H1 (cell line): ENCODE measurements around the gene ZNF25. TPM values are rescaled to one million over a fixed set of nuclear protein-coding genes. Genes with fewer than 3 reads are reported as not detected.

ENCODE experiments used
- CTCF ChIA-PET: fragments of 300-600 bp; sonication (Branson Sonifier 250); formaldehyde crosslinking; loops from one replicate; lab custom pipeline; 2021; ENCODE audit not compliant: partially characterized antibody; lab: Charles Lee
- POLR2A ChIA-PET: fragments of 300-600 bp; sonication (Branson Sonifier 250); formaldehyde crosslinking; loops from one replicate; lab custom pipeline; 2021; ENCODE audit warnings: inconsistent platforms; ENCODE audit not compliant: partially characterized antibody; lab: Charles Lee
- DNase-seq, 2 experiments: peaks; one replicate each; pipeline versions ENCODE4 v3.0.0 to v3.0.0-alpha.2; 2010 to 2022; ENCODE audit warnings: low spot score in 2 of 2, low read depth in 1 of 2, mixed read lengths in 1 of 2
- FAIRE-seq: peaks from 2 replicates; lab custom pipeline; 2011; peaks lifted over from hg19 to GRCh38; lab: Jason Lieb, UNC
- H2AFZ ChIP-seq: 2 replicates; pipeline ENCODE4 v1.8.1; 2012; ENCODE audit warnings: low read length, inconsistent platforms
- H2AK5ac ChIP-seq: 2 replicates; pipeline ENCODE4 v1.6.1; 2013; ENCODE audit warnings: low read depth, low read length
- H2BK120ac ChIP-seq: replicated peaks from 2 replicates; pipeline ENCODE3; 2013; ENCODE audit warnings: low read depth, low read length, inconsistent platforms
- H2BK12ac ChIP-seq: 2 replicates; pipeline ENCODE4 v1.6.1; 2013; ENCODE audit warnings: low read depth, low read length
- H2BK15ac ChIP-seq: 2 replicates; pipeline ENCODE4 v1.6.1; 2013; ENCODE audit warnings: low read length
- H2BK20ac ChIP-seq: 2 replicates; pipeline ENCODE4 v1.6.1; 2013; ENCODE audit warnings: low read length
- H2BK5ac ChIP-seq: 2 replicates; pipeline ENCODE4 v1.6.1; 2013; ENCODE audit warnings: low read depth, low read length
- H3K14ac ChIP-seq: 2 replicates; pipeline ENCODE4 v1.6.1; 2013; ENCODE audit warnings: inconsistent platforms; ENCODE audit not compliant: insufficient read length
- H3K18ac ChIP-seq: 2 replicates; pipeline ENCODE4 v1.6.1; 2013; ENCODE audit warnings: low read length; ENCODE audit errors: extremely low read depth
- H3K23ac ChIP-seq: 2 replicates; pipeline ENCODE4 v1.6.1; 2013; ENCODE audit warnings: inconsistent platforms; ENCODE audit not compliant: insufficient read length
- H3K23me2 ChIP-seq: 2 replicates; pipeline ENCODE4 v1.6.1; 2013; ENCODE audit warnings: low read depth, low read length
- H3K27ac ChIP-seq: 2 replicates; pipeline ENCODE4 v1.6.1; 2011; ENCODE audit warnings: low read depth, low read length, inconsistent platforms
- H3K27me3 ChIP-seq, 4 experiments: replicated peaks in 1 of 4; 1 replicate in 1 of 4; 2 replicates in 3 of 4; pipeline versions ENCODE4 v1.6.1 to v1.8.1; 2011 to 2013; ENCODE audit warnings: low read length in 3 of 4, mild to moderate bottlenecking in 3 of 4, inconsistent platforms in 2 of 4, mixed read lengths in 2 of 4, moderate library complexity in 1 of 4; ENCODE audit not compliant: control insufficient read depth in 3 of 4, insufficient read depth in 3 of 4; ENCODE audit errors: extremely low read depth in 1 of 4
- H3K36me3 ChIP-seq, 4 experiments: 2 replicates each; pipeline versions ENCODE4 v1.6.1 to v1.8.1; 2011 to 2013; ENCODE audit warnings: mild to moderate bottlenecking in 4 of 4, low read length in 3 of 4, moderate library complexity in 2 of 4, control low read depth in 1 of 4, inconsistent platforms in 1 of 4; ENCODE audit not compliant: insufficient read depth in 4 of 4, control insufficient read depth in 2 of 4
- H3K4ac ChIP-seq: replicated peaks from 2 replicates; pipeline ENCODE3; 2013; ENCODE audit warnings: low read length, low read depth, mixed read lengths, inconsistent platforms; ENCODE audit not compliant: insufficient read length
- H3K4me1 ChIP-seq, 4 experiments: replicated peaks in 1 of 4; 1 replicate in 1 of 4; 2 replicates in 3 of 4; pipeline versions ENCODE4 v1.6.1 to v1.8.1; 2011 to 2013; ENCODE audit warnings: low read length in 3 of 4, inconsistent platforms in 2 of 4, mixed read lengths in 1 of 4; ENCODE audit not compliant: insufficient read depth in 4 of 4, control insufficient read depth in 3 of 4
- H3K4me2 ChIP-seq, 2 experiments: 2 replicates each; pipeline versions ENCODE4 v1.6.1 to v1.8.1; 2011 to 2013; ENCODE audit warnings: low read depth in 2 of 2, low read length in 2 of 2, control low read depth in 1 of 2, inconsistent platforms in 1 of 2, mild to moderate bottlenecking in 1 of 2; ENCODE audit not compliant: insufficient read depth in 1 of 2
- H3K4me3 ChIP-seq, 4 experiments: fragments of 200-600, 300-600 bp in 1 of 4; sonication (generic), shearing (Covaris generic), sonication (Bioruptor Twin) in 1 of 4; 2 replicates each; pipeline versions ENCODE4 v1.5.1 to v1.8.1; 2011 to 2016; ENCODE audit warnings: low read length in 4 of 4, low read depth in 3 of 4, control low read depth in 2 of 4, inconsistent platforms in 2 of 4, mild to moderate bottlenecking in 2 of 4, mixed read lengths in 1 of 4, moderate library complexity in 1 of 4; ENCODE audit not compliant: insufficient read depth in 2 of 4; ENCODE audit errors: extremely low read depth in 1 of 4
- H3K56ac ChIP-seq: replicated peaks from 2 replicates; pipeline ENCODE3; 2013; ENCODE audit warnings: low read depth, mild to moderate bottlenecking, mixed read lengths, low read length, inconsistent platforms; ENCODE audit not compliant: insufficient read length
- H3K79me1 ChIP-seq: 2 replicates; pipeline ENCODE4 v1.6.1; 2013; ENCODE audit warnings: low read depth, low read length, control low read depth
- H3K79me2 ChIP-seq, 2 experiments: 2 replicates each; pipeline versions ENCODE4 v1.6.1 to v1.8.1; 2012 to 2013; ENCODE audit warnings: low read length in 2 of 2, mild to moderate bottlenecking in 2 of 2, inconsistent platforms in 1 of 2; ENCODE audit not compliant: insufficient read depth in 2 of 2, control insufficient read depth in 1 of 2
- H3K9ac ChIP-seq, 4 experiments: replicated peaks in 1 of 4; 1 replicate in 1 of 4; 2 replicates in 3 of 4; pipeline versions ENCODE4 v1.6.1 to v1.8.1; 2011 to 2013; ENCODE audit warnings: low read depth in 3 of 4, low read length in 3 of 4, control low read depth in 2 of 4, mild to moderate bottlenecking in 2 of 4, moderate library complexity in 2 of 4, inconsistent platforms in 1 of 4; ENCODE audit errors: extremely low read depth in 1 of 4
- H3K9me3 ChIP-seq, 2 experiments: 2 replicates each; pipeline versions ENCODE4 v1.6.1 to v1.8.1; 2012 to 2013; ENCODE audit warnings: mild to moderate bottlenecking in 2 of 2, moderate library complexity in 2 of 2, control low read depth in 1 of 2, inconsistent platforms in 1 of 2, low read depth in 1 of 2, low read length in 1 of 2, mixed read lengths in 1 of 2; ENCODE audit not compliant: insufficient read depth in 2 of 2
- H4K20me1 ChIP-seq, 2 experiments: replicated peaks in 1 of 2; 2 replicates each; pipeline versions ENCODE3 to v1.8.1; 2011 to 2013; ENCODE audit warnings: inconsistent platforms in 2 of 2, low read length in 2 of 2, mild to moderate bottlenecking in 1 of 2; ENCODE audit not compliant: insufficient read depth in 2 of 2, control insufficient read depth in 1 of 2
- H4K5ac ChIP-seq: 2 replicates; pipeline ENCODE4 v1.6.1; 2013; ENCODE audit warnings: low read length, low read depth, mixed read lengths, inconsistent platforms; ENCODE audit not compliant: insufficient read length
- H4K8ac ChIP-seq: 2 replicates; pipeline ENCODE4 v1.8.0; 2013; ENCODE audit warnings: mild to moderate bottlenecking, moderate library complexity, low read length, inconsistent platforms; ENCODE audit not compliant: insufficient read depth; ENCODE audit errors: extremely low read depth
- H4K91ac ChIP-seq: replicated peaks from 2 replicates; pipeline ENCODE3; 2013; ENCODE audit warnings: low read length, mixed read lengths, inconsistent platforms; ENCODE audit not compliant: insufficient read length
- POU5F1 ChIP-seq: IDR thresholded peaks from 2 replicates; pipeline ENCODE4 v1.6.1; 2011; ENCODE audit warnings: low read depth, mild to moderate bottlenecking, low read length, moderate library complexity
- RXRA ChIP-seq: IDR thresholded peaks from 2 replicates; pipeline ENCODE4 v1.6.1; 2011; ENCODE audit warnings: low read depth, mild to moderate bottlenecking, low read length, moderate library complexity; ENCODE audit not compliant: insufficient read depth
- TAF7 ChIP-seq: optimal IDR thresholded peaks from 2 replicates; pipeline ENCODE3; 2011; ENCODE audit warnings: low read depth, mild to moderate bottlenecking, inconsistent platforms, low read length, moderate library complexity, borderline replicate concordance
- polyA plus RNA-seq, 7 experiments: library from polyadenylated mRNA; depleted of rRNA in 3 of 7; stranded (reverse) in 5 of 7; unstranded in 2 of 7; fragments of >200 nt in 5 of 7; fragments of 200-250 nt in 2 of 7; gene quantifications; 1 replicate in 5 of 7; 2 replicates in 1 of 7; 4 replicates in 1 of 7; pipeline versions ENCODE4 v1.2.1 to v1.2.3, GENCODE V29; 2011 to 2013; ENCODE audit warnings: missing spikeins in 2 of 7, mixed read lengths in 2 of 7
- total RNA-seq: library from RNA; stranded (reverse); fragmentation: NEBNext Ultra II Directional; extraction: Animal tissue kit (Norgen Biotek cat#: 25700); gene quantifications from 2 replicates; pipeline ENCODE4 v1.2.1, GENCODE V29; 2021

ZNF25 gene
- total and polyA plus RNA-seq, 2 of the 8 experiments (the other 6 are each of a cell fraction or from before 2014, with no cell fraction given), result 0.17 to 1.3 TPM

GRCh38 chr10:37947526-37947925 is 28.9 kb downstream of the ZNF25 start:
- H4K20me1 ChIP-seq, result no peaks in the 10 kb centered on the region
- H3K79me1 ChIP-seq, result no peaks in the 10 kb centered on the region
- no peak overlapping the region for H2BK5ac ChIP-seq
- no peak overlapping the region for H3K4me3 ChIP-seq
- H2BK120ac ChIP-seq, result no peak overlapping the region
- H3K79me2 ChIP-seq, result no peaks in the 10 kb centered on the region
- DNase-seq (no peak), FAIRE-seq (no peak)
- H4K5ac ChIP-seq, result no peak overlapping the region
- no peak overlapping the region for H2BK12ac ChIP-seq
- no peak overlapping the region for H3K14ac ChIP-seq
- CTCF ChIA-PET, result no interaction called here
- no peak overlapping the region for H2AFZ ChIP-seq
- H3K4me1 ChIP-seq, result no peaks in the 10 kb centered on the region
- no peak overlapping the region for H3K9ac ChIP-seq
- no peak overlapping the region for H2AK5ac ChIP-seq
- no peak overlapping the region for H2BK15ac ChIP-seq
- H3K36me3 ChIP-seq, result no peaks in the 10 kb centered on the region; a peak in 1 of 8 replicates
- TF ChIP-seq POU5F1 (no peak), TAF7 (no peak), RXRA (no peak)
- H3K9me3 ChIP-seq, result peaks cover 47 to 92% of the 10 kb centered on the region in 2 experiments
- no peak overlapping the region for H3K18ac ChIP-seq
- H4K8ac ChIP-seq, result no peak overlapping the region
- no peak overlapping the region for H3K4me2 ChIP-seq
- H4K91ac ChIP-seq, result no peak overlapping the region
- no peaks in the 10 kb centered on the region for H3K27me3 ChIP-seq
- no peak overlapping the region for H3K56ac ChIP-seq
- no peak overlapping the region for H3K27ac ChIP-seq
- no peak overlapping the region for H2BK20ac ChIP-seq
- POLR2A ChIA-PET, result no interaction called here
- H3K23ac ChIP-seq, result no peak overlapping the region
- H3K4ac ChIP-seq, result no peak overlapping the region
- H3K23me2 ChIP-seq, result no peaks in the 10 kb centered on the region
